CD4-positive, alpha-beta T cell treated with Interleukin-10 for 1 hour (primary cell): ENCODE results near the gene UNC5C.

Experiments
- DNase-seq: peaks from one replicate; pipeline ENCODE4 v3.0.0-alpha.2; 2020

The UNC5C gene

DNA sequence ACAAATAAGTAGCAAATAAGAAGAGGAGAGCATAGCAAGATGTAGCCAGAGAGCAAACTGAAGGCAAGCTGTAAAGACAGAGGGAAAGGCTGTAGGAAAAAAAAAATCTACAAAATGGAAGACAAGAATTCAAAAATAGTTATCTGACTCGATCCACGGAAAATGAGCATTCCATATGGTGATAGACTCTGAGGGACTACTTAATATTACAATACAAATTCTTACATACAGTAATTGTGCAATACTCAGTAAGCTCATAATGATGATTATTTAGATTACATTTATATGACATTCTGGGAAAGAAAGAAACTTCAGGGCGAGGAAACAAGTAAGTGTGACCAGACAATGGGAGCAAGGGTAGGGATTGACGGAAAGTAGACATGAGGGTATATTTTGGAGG lies 102.6 kb downstream of the UNC5C start:
- no peak for DNase-seq

DNA sequence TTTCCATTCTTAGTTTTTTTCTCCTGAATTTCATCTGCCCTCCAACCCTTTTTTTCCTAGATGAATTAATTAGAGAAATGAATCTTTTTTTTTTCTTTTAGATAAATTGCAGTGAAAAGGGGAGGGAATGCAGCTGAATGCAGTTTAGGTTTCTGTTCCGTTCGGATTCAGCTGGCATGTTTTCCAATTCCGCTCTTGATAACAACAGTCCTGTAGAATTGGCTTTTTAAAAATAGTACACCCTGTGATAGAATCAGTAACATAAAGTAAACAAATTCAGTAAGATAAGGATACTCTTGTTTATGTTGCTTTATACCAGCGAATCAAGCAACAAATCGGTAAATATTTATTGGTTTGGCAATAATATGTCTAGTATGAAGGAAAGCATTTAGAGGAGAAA lies 103.5 kb downstream of the UNC5C start:
- no peak for DNase-seq

DNA sequence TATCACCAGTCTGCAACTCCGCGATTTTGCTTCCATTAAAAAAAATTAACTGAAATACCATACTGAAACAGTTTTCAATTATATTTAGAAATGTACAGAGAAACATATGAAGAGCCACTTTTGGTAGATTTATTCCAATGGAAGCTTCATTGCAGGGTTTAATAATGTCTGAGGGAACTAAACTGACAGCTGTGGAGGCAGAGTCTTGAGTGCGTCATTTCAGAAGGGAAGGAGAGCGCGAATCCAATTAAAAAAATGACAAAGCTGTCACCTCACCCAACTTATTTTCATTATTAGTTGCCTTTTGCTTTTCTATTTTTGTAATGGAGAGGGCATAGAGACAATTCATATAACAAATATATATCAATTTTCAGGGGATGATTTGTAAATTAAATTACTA lies 104.0 kb downstream of the UNC5C start:
- DNase-seq, result no peak

DNA sequence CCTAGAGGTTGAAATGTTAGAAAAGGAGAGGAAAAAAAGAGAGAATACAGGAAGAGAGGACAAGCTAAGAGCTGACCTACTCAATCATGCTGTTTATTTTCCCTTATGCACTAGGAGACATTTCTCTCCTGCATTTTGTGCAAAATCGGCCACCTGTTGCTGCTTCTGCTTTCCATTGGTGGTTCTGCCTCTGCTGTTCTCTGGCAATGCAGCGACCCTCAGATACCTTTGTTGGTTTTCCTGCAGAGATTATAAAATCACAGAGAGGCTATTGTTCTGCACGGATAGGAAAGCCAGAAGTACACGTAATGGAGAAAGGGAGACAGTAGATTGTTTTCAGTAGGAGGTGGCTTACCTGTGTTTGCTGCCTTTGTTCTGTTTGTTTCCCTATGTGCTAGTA lies 108.9 kb downstream of the UNC5C start:
- no peak for DNase-seq

DNA sequence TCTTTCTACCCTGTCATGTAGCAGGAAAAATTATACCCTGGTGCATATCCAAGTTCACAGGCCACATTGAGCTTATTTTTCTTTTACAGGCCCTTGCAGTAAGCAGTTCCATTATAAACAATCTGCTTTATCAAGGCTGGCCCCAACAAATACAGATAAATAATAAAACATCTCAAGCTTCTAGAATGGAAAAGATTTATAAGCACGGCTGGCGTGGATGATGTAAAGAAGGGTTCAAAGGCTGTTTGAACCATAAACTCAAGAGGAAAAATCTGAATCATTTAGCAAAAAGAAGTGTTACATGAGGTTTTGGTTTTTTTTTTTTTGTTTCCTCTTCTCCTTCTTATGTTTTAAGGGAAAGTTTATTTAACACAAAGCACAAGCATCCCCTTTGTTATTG lies 109.7 kb downstream of the UNC5C start:
- DNase-seq, result no peak

DNA sequence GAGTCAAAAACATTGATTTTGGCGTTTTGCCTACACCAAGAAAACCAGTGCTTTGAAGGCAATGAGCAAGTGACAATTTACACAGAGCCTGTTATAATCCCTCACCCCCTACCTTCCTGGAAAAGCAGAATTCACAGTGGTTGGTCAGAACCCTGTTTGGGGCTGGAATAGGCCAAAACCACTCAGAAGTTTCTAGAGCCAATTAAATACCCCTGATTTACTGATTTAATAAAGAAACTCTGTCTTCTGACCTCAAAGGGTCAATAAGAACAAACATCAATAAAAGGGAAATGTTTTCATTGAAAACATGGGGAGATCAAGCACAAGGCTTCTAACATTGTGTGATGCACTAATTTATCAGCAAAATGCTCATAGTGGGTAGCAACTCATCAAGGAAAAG lies 116.3 kb downstream of the UNC5C start:
- no peak for DNase-seq

DNA sequence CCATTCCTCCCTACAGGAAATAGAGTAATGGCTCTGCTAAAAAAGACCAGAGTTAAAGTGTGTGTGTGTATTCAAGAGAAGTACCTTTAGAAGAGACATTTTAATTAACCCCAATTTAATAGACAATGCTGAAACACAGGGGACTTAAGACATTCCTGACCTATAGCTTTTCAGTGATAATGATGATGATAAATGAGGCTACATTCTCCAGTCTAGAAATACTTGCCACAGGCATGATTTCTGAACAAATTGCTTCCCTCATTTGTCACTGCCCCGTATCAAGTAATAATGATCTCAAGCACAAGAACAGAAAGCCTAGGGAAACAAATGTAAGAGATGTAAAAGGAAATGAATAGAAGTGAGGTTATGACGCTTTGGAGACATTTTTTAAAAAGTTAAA lies 117.1 kb downstream of the UNC5C start:
- no peak for DNase-seq

DNA sequence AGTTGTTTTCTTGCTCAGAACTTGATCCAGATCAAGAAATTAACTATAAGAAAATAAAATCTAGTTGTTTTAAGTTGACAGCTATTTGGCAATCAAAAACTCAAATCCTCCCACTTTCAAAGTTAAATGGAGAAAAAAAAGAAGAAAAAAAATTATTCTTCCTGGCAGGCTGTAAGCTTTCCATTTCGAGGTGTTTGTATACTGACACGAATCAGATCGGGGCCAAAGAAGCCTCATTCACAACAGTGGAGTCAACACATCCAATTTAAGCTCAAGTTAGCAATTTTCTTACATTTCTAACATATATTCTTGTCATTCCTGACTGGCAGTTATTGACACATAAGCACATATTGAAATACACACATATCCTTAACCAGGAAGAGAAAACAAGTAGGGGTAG lies 119.4 kb downstream of the UNC5C start:
- DNase-seq, result no peak

DNA sequence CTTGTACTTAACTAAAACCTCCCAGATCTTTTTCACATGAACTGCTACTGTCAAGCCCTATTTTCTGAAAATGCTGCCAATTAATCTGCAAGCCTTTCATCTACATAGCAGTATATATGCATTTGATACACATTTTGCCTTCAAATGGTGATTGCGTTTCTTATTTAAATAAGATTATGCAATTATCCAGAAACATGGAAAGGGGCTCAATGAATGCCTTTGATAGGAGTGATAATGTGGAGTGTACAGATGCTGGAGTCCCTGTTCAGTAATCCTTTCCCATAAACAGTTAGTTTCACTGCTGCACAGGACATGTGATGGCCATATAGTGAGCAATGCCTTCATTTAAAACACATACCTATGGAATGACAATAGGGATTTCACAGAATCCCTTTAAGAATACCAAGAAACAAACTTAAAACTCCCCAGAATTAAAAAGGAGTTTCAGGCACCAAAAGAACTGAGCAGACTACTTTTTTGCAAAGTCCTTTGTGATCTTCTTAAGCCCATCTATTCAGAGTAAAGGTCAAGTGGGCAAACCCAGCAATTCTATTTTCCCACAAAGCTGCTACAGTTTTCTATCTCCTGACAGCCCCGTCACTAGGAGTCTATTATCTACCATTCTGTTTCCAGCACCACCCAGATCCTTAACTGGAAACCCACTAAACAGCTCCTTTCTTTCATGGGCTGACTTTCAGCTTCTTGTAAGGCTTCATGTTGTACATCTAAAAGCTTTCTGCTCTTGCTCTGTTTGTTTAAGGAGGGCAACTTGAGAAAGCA lies 120.3 kb downstream of the UNC5C start:
- no peak for DNase-seq

DNA sequence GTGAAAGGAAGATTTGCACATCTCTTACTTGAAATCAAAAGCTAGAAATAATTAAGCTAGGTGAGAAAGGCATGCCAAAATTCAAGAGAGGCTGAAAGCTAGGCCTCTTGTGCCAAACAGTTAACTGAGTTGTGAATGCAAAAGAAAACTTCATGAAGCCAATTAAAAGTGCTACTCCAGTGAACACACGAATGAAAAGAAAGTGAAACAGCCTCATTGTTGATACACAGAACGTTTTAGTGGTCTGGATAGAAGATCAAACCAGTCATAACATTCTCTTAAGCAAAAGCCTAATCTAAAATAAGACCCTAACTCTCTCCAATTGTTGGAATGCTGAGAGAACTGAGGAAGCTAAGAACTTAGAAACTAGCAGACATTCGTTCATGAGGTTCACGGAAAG lies 122.3 kb downstream of the UNC5C start:
- DNase-seq, result no peak

DNA sequence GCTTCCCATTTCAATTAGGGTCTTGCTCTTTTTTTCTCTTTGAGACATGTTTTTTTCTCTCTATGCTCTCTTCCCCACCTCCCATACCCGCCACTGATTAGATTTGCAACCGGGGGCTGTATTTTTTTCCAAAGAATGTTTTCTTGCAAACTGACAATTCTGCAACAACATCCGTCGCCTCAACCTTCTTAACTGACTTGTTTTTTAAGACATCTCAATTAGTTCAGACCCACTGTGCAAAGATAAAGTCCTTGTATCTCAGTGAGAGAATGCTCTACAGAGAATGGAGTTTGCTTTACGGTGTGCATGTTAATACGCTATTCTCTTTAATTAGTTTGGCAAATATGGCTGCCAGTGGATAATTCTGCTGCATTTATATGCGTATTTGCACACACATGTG lies 126.3 kb downstream of the UNC5C start:
- DNase-seq, result no peak

DNA sequence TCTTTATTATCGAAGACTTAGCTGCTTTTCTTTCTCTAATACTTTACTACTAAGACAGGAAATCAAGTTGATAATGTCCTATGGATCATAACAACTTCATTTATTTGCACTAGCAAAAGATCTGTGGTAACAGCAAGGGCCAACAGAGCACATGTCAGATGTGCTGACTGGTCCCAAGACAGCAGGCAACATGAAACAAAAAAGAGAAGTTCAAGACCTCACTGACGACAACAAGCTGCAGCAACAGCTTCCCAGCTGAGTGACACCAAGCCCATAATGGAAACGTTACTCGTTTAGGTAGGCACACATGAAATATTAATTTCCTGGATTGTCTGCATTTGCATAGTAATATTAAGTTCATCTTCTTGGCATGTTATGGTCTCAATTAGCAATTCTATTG lies 126.9 kb downstream of the UNC5C start:
- DNase-seq, result no peak

DNA sequence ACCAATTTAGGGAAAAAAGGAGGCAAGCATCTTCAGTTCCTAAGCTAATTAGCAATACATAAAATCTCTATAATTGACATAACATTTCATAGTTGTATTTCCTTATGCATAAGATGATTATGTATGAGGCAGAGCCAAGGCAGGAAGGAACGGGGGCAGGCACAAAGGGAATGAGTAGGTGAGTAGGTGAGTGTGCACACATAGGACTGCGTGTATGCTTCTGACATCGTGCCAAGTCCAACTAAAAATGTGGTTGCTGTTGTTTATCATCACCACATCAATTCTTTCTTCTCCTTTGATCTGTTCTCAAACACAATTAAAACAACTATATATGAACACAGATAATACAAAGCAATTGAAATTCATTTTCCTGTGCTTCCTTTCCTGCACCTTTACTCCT lies 131.2 kb downstream of the UNC5C start:
- DNase-seq, result no peak

DNA sequence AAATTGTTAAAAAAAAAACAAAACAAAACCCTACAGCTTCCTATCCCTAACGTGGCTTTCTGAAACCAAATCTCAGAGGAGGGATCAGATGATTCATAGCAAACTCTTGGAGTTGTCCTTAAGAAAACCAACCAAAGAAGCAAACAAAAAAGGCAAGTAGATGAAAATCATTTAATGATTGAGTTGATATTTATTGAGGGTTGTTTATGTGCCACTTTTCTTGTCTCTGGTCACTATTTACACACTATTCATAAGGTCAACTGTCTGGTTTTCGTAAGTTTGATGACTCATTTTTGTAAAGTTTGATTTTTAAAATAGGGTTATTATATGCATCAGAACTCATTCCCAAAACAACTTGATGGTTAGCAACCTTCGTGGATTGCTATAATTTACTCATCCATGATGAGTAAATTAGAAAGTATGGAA lies 133.4 kb downstream of the UNC5C start:
- DNase-seq, result no peak

DNA sequence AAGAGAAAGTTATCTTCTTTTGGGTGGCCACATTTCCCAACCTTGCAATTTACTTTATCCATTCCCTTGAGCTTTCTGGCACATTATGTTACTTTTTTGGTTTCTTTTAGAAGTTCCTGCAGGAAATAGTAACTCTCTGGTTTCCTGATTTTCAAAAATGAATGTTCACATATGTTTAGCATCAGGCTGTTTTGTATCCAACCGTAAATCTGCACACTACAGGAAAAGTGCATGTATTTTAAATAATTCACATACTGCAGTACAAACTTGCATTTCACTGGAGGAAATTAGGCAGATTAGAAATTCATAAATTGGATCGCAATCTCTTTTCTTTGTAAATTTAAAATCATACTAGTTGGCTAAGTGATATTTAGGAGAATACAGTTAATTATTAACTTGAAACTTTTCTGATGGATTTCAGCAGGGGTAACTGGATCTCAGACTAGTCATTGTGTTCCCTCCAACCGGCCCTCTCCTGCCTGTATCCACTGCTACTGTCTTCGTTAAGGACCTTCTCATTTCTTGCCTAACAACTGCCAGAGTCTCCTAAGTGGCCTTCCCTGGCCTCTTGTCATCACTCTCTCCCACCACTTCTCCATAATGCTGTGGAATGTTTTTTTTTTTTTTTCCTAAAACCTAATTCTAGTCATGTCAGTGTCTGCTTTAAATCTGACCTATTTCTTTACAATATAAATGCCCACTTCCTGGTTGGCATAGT lies 137.2 kb downstream of the UNC5C start:
- DNase-seq, result no peak

DNA sequence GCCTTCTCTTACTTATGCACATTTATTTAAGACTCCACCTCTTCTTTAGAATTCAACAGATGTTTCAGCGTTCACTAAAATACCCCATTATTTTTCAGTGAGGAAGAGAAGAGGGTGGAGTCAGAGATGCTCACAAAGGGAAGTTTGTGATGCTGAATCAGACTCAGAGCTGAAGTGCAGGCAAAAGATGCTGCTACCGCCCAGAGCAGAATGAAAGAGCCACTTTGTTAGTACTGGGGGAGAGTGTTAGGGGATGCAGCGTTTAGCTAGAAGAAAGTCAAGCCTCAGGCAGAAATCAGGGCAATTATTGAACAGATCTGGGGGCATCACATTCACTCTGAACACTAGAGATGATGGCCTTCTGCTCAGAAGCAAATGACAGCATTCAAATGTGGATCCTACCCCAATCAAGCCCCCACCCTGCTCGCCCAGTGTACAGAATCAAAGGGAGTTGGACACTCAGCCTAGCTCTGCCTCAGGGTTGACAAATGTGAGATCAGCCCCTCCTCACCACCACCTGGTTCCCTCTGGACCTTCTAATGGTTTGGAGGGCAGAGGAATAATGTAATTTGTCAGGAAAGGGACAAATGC lies 138.3 kb downstream of the UNC5C start:
- no peak for DNase-seq

DNA sequence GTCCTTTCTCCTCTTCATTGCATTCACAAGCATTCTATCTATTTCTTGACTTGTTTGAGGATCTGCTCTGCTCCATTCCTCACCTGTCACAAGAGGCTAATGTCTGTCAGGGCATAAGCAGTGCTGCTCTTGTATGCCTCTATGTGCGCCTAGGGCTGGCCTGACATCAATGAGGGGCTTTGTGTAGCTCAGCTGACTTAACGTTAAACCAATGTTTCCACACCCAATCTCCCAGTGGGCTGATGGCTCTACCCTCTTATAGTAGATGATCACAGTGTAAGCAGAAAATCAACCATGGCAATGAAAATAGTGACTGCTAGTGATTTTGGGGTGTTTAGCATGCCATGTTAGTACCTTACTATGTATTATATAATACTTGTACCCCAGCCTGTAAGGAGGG lies 139.0 kb downstream of the UNC5C start:
- DNase-seq, result no peak

DNA sequence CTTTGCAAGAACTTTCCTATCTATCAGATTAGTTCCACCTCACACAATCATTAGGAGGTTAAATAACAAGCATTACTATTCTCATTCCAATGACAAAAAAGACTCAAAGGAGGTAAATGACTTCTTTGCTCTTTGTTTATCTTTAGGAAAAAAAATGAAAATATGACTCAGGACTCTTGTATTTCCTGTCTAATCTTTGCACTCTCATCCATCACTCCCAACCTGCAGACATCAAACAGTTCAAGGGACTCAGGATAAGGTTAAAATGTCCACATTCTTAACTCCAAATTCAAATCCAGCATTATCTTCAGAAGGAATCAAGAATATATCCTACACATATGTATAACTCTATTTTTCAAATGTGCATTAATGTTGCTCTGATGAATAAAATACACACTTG lies 139.6 kb downstream of the UNC5C start:
- no peak for DNase-seq

DNA sequence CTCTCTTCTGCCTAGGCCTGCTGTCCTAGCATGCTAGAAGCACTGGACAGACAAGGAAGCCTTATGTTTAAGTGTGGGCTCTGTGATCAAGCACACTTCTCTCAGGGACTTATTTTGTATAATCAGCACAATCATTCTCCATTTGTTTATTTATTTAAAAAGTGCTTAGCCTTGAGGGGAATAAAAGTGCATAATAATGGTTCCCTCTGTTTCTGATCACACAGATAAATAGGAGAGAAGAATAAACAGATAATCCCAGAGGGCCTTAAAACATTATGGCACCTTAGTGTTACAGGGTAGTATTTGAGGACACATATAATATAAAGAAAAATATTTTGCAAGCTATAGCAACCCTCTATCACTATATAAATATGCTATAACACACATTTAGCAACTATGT lies 146.5 kb downstream of the UNC5C start:
- DNase-seq, result no peak

DNA sequence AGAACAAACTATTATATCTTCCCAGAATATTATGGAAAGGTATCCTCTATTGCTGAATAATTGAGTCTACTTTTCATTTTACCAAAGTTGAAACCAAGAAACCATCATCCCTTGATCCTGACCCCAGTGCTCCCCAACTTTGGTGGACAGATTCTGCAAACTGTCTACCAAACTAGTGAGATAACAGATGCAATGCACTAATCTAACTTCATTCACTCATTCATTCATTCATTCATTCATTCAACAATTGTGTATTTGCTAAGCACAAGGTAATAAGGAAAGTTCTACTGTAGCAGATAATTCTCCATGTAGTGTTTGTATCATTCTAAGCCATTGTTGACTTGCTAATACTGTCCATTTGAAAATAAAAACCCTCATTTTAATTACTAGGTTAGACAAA lies 150.6 kb downstream of the UNC5C start:
- DNase-seq, result no peak

DNA sequence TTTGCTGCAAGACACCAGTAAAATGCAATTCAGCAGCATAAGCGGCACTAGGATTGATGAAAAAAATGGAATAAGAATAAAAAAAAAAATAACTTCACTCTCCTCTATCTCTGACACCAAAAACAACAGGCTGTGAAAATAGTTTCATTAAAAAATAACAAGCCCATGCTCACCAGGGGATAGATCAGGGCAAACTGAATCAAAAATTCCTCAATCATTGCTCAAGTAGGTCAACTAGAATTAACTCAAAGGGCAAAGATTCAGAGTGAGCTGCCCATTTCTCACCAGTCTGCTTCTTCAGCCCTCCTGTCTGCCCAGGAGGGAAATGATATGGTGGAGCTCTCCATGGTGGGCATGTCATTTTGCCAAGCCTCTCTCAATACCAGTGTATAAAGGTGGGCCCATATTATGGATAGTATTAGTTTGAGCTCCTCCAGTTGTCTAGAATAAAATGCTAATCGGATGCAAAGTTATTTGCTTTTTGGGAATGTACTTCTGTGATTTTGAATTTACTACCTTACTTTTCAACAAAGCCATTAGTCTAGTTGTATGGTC lies 153.9 kb downstream of the UNC5C start:
- DNase-seq, result no peak

DNA sequence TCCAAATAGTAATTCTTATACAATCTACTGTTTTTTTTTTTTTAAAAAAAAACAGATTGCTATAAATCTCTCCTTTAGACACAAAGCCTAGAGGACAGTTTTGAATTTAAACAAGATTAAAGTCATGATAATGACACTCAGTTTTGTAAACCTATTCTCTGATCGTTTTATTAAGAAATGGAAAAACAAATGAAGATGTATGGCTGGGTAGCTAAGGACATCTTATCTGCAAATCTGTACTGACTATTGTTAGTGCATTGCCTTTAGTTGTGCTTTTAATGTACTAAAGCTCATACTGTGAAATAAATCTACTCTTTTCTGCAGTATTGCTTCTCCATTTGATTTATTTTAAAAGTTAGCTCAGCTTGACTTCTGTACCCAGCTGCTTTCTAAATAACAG lies 155.0 kb downstream of the UNC5C start:
- DNase-seq, result no peak

DNA sequence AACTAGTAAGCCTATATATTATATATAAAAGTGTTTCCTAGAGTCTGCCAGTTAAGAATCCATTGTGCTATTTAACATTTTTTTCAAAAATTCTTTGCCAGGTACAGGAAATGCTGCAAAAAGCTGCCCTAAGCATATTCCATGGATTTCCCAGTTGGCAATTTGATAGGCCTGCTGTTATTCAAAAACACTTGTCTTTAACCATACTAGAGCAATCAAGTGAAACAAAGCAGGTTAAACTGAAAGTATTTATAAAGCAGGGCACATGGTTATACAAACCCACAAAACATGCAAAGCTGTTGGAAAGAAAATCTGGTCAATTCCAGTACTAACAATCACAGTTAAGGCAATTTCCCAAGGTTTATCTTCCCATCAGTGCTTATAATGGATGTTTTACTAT lies 159.9 kb downstream of the UNC5C start:
- no peak for DNase-seq

DNA sequence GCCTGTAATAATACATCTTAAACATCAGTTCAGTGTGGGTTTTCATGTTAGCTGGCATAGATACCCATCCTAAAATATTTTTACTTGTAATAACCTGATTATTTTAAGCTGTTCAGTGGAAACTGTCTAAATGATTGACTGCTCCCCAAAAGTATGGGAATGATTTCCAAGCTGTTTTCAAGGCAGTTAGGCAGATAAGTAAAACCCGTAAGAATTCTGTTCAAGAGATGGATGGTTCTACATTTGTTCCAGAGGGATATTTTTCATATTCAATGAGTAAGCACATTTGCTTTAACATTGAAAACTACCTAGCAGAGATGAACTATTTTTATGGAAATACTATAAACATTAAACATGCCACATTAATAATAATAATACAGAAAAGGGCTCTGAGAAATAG lies 161.1 kb downstream of the UNC5C start:
- DNase-seq, result no peak
